ENCODE data around the gene HES1.

HES1 gene

GRCh38 chr3:194101592-194102432 lies 34.1 kb upstream of the HES1 start:
- DNase-seq (ENCODE audit: low read depth in 2 of 2), result no peak

GRCh38 chr3:194102436-194102835 lies 33.5 kb upstream of the HES1 start:
- no peak for DNase-seq (ENCODE audit: low read depth in 2 of 2)

DNA sequence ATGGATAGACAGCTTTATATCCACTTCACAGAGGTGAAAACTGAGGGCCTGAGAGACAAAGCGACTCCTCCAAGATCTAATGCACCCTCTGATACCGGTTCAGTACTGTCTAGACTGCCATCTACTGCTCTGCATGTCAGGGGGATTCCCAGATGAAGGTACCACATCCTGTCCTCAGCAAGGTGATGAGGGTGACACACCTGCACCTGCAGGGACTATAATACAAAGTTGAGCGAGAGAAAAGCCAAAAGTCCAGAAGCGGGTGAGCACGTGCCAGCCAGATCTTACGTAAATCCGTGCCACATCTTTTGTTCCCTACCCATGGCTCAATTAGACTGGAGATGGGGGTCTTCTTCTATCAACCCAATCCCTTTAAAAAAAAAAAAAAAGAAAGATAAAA lies 32.4 kb upstream of the HES1 start:
- no peak for DNase-seq (ENCODE audit: low read depth in 2 of 2)

DNA sequence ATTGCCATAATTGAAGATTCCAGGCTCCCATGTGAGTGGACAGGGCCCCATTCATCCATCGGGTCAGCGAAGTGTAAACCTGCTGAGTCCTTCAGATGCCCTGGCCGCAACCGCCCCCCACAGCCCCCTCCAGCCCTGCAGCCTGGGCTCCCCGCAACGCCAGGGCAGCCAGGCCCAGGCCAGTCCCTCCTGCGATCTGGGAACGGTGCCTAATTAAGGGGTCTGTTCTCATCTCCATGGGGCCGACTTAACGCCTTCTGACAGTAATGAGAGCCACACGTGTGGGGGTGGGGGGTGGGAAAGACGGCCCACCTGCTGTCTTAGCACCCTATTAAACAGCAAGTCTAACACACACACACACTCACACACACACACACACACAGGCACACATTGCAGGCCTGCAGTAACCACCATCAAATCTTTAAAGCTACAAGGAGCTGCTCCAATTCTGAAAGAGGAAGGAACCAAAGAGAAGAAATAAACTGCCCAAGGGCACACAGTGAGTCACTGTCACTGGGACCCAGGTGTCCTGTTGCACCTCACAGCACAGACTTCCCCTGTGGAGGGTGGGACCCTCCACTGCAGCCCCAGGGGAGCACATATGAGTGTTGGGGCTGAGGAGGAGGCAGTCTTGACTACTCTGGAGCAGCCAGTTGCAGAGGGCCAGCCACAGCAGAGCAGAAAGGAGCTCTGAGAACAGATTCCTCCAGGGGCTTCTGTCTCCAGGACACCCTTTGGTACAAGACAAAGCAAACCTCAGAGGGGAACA lies 31.8 kb upstream of the HES1 start:
- DNase-seq (ENCODE audit: low read depth in 2 of 2), result no peak

DNA sequence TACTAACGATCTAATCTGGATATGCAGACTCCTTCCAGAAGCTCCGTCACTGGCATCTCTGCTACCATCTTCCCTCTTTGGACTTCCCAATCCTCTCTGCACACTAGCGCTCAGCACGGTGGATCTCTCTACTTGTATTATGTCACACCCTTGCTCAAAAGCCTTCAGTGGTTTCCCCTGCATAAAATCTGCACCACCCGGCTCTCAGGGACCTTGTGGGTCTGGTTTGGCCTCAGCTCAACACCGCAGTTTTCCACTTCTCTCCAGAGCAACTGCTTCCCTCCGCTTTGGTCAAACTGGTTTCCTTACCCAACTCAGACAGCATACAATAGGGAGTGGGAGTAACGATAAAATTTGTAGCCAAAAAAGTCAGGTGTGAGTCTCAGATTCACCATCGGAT lies 30.7 kb upstream of the HES1 start:
- DNase-seq (ENCODE audit: low read depth in 2 of 2), result no peak

DNA sequence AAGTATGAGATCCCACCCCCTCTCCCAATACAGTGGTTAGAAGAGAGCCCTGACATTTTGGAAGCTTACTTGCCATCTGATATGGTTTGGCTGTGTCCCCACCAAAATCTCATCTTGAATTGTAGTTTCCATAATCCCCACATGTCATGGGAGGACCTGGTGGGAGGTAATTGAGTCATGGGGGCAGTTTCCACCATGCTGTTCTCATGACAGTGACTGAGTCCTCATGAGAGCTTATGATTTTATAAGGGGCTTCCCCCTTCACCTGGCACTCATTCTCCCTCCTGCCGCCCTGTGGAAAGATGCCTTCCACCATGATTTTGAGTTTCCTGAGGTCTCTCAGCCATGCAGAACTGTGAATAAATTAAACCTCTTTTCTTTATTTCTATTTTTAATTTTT lies 28.8 kb upstream of the HES1 start:
- no peak for DNase-seq (ENCODE audit: low read depth in 2 of 2)

DNA sequence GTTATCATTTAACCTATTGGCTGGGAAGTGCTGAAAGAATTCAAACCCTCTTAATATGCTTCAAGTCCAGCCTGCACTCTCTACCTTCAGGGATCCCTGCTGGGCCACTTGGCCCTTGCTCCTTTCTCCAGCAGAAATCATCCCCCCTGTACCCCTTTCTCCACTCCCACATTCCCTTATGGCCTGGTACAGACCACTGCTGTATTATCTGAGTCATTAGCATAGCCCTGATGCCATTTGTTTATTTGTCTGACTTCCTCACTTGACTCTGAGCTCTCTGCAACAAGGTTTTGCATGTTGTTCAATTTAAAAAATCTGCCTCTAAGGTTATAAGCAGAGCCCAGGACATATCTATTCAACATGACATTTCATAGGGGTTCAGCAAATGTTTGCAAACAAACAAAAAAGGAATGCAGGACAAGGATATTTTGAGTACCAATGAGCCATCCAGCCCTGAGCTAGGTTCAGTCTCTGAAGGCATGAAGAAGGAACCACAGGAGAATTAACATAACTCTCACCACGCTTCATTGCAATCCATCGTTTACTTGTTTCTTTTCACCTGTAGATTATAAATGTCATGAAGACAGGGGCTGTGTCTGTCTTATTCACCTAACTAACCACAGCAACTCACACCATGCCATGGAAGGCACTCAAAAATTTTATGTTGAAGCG lies 26.6 kb upstream of the HES1 start:
- no peak for DNase-seq (ENCODE audit: low read depth in 2 of 2)

DNA sequence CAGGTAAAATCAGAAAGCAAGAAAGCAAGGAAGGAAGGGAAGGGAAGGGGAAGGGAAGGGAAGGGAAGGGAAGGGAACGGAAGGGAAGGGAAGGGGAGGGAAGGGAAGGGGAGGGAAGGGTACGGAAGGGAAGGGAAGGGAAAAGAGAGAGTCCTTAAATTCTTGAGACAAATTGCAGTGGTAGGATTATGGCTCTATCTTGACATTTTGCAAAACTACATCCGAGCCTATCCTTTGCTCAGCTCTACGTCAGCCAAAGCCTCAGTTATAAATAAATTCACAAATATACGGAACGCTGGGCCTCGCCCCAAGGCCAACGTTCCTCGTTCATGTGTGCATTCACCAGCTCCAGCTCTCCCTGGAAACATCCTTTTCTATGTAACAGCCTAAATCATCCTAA lies 25.5 kb upstream of the HES1 start:
- no peak for DNase-seq (ENCODE audit: low read depth in 2 of 2)

DNA sequence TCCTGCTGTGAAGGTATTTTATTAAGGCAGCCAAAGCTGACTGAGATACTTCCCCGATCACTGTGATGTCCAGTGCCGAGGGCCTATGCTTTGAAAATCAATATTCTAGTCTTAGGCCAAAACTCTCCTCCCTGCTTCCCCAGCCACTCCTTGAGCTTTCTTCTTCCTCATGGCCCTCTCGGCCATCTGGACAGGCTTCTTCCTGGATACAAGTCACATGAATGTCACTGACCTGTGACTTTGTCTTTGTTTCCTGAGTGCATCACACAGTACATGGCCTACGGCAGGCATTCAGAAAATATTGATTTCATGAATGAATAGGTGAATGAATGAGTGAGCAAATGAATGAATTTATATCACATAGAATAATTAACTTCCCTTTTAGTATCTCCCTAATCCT lies 24.6 kb upstream of the HES1 start:
- no peak for DNase-seq (ENCODE audit: low read depth in 2 of 2)

- no peak for DNase-seq (ENCODE audit: low read depth in 2 of 2)
These were observed 23.5 kb upstream of the HES1 start for GRCh38 chr3:194112120-194113106.

DNA sequence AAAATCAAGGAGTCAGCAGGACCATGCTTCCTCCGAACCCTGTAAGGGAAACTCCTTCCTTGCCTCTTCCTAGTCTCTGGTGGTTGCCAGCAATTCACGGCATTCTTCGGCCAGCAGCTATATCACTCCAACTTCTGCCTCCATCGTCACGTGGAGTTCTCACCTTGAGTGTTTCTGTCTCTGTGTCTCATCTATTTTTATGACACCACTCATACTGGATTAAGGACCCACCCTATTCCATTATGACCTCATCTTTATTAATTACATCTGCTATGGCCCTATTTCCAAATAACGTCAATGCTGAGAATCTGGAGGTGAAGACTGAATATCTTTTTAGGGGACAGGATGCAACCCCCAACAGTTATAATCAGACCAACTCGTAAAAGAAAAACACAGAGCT lies 21.8 kb upstream of the HES1 start:
- no peak for DNase-seq (ENCODE audit: low read depth in 2 of 2)

- no peak for DNase-seq (ENCODE audit: low read depth in 2 of 2)
These were observed 18.7 kb upstream of the HES1 start for GRCh38 chr3:194117104-194117845.

- no peak for DNase-seq (ENCODE audit: low read depth in 2 of 2)
These were observed 17.0 kb upstream of the HES1 start for GRCh38 chr3:194118920-194119319.

DNA sequence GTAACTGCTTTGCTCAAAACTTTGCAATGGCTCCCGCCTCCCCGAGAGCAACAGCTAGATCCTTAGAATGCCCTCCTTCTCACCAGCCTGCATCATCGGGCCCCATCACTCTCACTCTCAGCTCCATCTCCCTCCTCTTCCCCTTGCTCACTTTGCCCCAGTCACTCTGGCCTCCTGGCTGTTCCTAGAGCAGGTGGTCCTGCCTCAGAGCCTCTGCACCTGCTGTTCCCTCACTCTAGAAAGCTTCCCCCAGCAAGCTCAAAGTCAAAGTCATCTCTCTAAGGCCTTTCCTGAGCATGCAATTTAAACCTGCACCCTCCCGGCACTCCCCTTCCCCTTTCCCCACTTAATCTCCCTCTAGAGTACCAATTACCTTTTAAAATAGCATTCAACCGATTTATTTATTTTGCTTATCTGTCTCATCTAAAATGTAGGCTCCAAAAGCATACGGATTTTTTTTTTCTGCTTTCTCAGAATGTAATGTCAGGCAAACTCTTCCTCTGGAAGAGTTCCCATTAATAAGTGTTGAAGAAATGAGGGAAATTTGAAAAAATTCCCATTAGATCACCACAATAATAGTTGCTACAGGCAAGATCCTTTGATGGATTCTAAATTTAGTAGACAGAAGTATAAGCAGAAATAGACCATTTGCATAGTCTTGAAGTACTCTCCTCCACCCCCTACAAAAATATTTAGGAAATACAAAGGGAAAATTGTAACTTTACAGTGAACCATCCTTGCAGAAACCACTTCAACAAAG lies 15.9 kb upstream of the HES1 start:
- DNase-seq (ENCODE audit: low read depth in 2 of 2), result no peak

GRCh38 chr3:194120789-194121770 lies 14.9 kb upstream of the HES1 start:
- no peak for DNase-seq (ENCODE audit: low read depth in 2 of 2)

GRCh38 chr3:194121891-194122631 lies 13.9 kb upstream of the HES1 start:
- no peak for DNase-seq (ENCODE audit: low read depth in 2 of 2)

DNA sequence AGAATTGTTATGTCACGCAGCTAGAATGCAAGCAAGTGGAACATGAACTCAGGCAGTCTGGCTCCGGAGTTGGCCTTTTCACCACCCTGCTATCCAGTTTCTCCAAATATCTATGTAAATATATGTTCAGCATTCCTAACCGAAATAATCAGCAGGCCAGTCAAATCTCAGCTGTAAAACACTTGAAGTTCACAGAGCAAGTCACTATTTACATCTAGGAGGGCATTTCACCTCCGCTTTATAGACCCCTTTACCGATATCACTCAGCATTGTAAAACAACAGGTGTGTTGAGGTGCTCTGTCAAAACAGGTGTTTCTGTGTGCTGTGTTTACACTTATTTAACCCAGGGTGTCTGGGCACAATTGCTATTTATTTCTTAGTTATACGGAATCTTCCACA lies 12.2 kb upstream of the HES1 start:
- DNase-seq (ENCODE audit: low read depth in 2 of 2), result no peak

DNA sequence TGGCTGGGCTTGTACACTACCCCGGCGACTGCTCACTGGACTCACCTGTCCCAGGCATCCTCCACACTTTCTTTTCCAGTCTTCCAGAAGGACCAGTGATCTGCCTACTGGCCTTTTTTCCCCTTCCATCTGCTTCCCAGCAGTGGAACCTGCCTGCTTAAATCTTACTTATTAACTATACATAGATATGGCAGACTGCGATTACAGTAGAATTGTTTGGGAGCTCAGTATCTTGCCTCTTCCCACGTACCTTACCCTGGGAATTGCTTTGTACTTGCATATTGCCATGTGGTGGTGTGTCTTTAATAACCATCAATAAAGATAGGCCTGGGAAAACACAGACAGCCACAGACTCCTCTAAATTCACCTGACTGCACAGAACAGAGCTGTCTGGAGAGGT lies 11.8 kb upstream of the HES1 start:
- DNase-seq (ENCODE audit: low read depth in 2 of 2), result no peak
